GM18867 (cell line): ENCODE measurements around the gene DIO1.
"Not testable (repeated sequence)": the region's sequence is repeated elsewhere in the genome, so short reads cannot be mapped to it uniquely, and the experiment has no call there.

Experiments used
- ATAC-seq: cut with Tn5 transposase; IDR thresholded peaks from one replicate; pipeline ENCODE4 v1.9.1; 2021; ENCODE audit warnings: mild to moderate bottlenecking, moderate library complexity; ENCODE audit not compliant: unreplicated experiment

The DIO1 gene

GRCh38 chr1:53893999-53894636 is at the start of gene DIO1:
Gene DIO1, plus strand, starts transcription at chr1:53894187. Its CDS starts 24 bp downstream, at chr1:53894211.
- no peak for ATAC-seq

GRCh38 chr1:53847980-53848379 is 46.0 kb upstream of the DIO1 start:
- ATAC-seq, result no peak

DNA sequence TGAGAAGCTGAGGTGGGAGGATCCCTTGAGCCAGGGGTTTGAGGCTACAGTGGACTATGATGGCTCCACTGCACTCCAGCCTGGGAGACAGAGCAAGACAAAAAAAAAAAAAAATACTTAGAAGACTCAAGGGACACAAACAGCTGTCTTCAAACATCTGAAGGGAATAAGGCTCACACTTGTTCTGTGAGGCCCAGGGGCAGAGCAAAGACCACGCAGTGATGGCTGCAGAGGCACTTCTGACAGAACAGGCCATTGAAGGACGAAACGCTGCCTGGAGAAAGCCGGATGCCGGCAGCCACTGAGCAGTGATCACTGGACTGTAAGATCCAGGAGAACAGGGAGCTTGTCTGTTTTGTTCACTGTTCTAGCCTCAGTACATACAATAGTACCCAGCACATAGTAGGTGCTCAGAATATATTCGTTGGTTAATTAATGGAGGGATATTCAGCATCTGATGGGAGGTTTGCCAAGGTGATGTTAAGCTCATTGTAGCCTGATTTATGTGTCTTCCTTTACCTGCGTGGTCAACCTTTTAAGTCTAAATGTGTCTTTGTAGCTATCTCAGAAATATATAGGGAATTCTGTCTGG is 43.8 kb upstream of the DIO1 start:
- no peak for ATAC-seq

GRCh38 chr1:53851571-53852285 is 42.3 kb upstream of the DIO1 start:
- ATAC-seq, result no peak

DNA sequence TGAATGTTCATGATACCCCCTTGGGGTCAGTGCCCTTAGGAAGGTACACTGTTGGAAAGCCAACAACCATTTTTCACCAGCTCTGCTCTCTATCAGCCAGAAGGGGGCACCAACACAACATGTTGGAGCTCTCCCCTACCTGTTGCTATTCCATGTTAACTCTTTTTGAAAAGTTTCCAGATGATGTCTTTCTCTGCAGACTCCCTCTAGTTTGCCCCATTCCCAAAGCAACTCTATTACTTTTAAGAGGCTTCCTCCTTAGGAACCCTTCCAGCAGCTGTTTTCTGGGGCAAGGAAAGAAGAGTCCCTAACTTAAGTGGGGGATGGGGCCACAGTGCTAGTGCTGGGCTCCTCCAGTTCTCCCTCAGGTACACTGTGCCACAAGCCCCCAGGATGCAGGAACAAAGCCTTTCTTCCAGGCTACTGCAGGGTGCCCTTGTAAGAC is 33.0 kb upstream of the DIO1 start:
- ATAC-seq, result no peak

DNA sequence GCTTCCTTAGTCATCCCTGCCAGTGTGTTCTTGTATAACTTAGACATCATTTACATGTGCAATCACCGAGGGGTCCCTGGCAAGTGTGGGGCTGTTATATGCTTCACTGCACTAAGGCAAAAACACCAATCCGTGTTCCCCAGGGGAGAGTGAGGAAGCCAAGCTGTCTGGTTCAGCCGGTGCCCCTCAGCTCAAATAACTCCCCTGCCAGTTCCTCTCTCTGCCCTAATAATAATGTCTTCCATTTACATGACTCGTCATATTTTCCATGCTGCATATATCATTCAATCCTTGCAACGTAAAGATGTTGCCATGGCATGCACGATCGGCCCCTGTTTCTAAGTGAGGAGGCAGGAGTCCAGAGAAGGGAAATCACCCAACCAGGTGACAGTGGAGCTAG is 31.5 kb upstream of the DIO1 start:
- no peak for ATAC-seq

DNA sequence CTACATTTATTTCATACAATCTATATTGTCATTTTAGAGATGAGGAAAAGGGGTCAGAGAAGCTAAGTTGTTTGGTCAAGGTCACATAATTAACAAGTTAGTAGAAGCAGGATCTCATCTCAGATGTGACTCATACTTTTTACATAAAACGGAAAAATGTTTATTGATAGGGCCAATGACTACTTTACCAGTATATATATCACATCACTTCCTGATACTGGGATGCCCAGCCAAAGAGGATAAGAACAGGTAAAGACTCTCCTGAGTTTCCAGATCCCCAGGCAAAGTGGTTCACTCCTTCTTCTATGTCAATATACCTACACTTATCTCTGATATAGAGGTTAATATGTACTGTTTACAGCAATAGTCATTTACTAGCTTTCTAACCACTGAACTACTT is 25.4 kb upstream of the DIO1 start:
- ATAC-seq, result no peak

DNA sequence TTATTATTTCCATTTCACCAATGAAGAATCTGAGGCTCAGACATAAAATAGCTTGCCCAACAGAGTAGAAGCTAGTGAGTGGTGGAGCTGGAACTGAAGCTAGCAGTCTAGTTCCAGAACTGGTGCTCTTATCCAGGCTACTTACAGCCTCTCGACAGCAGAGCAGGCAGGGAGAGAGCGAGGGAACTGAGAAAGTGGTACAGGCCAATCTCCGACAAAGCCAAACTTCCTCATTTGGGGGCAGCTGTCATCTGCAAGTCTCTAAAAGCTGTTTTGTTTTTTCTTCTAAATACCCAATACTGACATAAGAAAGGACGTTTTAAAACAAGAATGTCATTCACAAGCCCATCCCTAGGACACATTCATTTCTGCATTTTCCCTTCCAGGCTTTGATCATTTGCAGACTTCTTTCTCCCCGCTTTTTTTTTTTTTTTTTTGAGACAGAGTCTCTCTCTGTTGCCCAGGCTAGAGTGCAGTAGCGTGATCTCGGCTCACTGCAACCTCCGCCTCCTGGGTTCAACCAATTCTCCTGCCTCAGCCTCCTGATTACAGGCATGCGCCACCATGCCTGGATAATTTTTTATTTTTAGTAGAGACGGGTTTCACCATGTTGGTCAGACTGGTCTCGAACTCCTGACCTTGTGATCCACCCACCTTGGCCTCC is 24.4 kb upstream of the DIO1 start:
- no peak for ATAC-seq

- ATAC-seq, result no peak
Observed at GRCh38 chr1:53871221-53871620, 22.8 kb upstream of the DIO1 start.

GRCh38 chr1:53871773-53872484 is 22.1 kb upstream of the DIO1 start:
- ATAC-seq, result no peak

DNA sequence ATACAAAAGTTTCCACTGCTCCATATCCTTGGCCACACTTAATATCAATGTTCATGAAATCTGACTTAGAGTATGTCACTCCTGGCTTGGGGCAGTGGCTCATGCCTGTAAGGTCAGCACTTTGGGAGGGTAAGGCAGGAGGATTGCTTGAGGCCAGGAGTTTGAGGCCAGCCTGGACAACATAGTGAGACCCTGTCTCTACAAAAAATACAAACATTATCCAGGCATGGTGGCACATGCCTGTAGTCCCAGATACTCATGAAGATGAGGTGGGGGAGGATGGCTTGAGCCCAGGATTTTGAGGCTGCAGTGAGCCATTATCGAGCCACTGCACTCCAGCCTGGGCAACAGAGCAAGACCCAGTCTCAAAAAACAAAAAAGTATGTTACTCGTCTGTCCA is 18.8 kb upstream of the DIO1 start:
- ATAC-seq, result not testable (repeated sequence)

DNA sequence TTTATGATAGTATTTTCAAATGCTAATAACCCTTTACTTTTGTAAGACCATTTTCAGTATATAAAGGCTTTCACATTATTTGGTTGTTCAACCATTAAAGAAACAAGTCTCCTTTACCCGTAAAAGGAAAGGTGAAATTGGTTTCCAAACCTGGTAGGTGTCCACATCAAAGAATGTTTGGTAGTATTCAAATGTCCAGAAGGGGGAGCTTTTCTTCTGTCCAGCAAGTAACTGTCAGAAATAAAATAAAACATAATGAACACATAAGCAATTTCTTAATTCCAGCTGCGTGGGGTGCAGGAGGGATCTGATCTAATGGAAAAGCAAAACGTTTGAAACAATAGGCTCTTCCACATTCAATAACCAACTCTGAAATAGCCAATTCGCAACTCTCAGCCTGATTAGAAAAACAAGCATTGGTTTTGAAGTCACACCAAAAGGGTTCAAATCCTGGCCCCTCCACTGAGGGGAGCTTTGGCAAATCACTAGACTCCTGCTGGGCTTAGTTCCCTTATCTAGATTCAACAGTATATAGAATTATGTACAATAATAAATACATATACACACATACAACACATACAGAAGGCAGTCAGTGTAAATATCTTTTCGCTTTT is 15.4 kb upstream of the DIO1 start:
- no peak for ATAC-seq

DNA sequence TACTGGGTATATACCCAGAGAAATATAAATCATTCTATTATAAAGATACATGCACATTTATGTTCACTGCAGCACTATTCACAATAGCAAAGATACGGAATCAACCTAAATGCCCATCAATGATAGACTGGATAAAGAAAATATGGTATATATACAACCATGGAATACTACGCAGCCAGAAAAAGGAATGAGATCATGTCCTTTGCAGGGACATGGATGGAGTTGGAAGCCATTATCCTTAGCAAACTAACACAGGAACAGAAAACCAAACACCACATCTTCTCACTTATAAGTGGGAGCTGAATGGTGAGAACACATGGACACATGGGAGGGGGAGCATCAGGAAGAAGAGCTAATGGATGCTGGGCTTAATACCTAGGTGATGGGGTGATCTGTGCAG is 12.1 kb upstream of the DIO1 start:
- not testable (repeated sequence) for ATAC-seq

DNA sequence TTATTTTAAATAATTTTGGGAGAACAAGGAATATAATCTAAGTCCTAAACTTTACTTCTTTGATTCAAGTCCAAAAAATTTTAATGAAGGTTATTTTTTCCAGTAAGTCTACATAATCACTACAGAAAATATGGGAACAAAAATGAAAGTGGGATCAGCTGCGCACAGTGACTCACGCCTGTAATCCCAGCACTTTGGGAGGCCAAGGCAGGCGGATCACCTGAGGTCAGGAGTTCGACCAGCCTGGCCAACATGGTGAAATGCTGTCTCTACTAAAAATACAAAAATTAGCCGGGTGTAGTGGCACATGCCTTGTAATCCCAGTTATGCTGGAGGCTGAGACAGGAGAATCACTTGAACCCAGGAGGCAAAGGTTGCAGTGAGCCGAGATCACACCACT is 10.4 kb upstream of the DIO1 start:
- ATAC-seq, result not testable (repeated sequence)

- no peak for ATAC-seq
Observed at GRCh38 chr1:53888681-53889080, 5.3 kb upstream of the DIO1 start.

GRCh38 chr1:53889304-53890298 is 4.4 kb upstream of the DIO1 start, which contains the start of gene YIPF1:
Gene YIPF1, minus strand, starts transcription at chr1:53889797. Its CDS starts 860 bp downstream, at chr1:53888937.
- ATAC-seq, result peak; percentile 90

DNA sequence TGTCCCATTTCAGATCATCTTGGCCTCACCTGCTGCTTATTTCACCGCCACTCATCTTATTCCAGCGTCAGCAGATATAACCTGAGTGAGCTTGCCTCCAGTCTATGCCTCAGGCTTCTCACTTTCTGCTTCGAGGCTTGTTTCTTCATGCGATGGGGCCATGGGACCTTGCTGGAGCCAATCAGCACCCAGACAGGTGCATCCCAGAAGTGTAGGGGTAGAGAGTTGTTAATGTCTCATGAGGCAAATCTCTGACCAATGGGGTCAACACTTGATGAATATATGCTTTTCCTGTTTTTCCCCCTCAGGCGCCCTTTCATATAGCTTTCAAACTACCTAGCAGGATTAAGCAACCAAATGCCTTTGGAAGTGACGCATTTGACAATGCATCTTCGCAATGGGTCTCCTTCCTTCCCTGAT is 3.5 kb upstream of the DIO1 start:
- no peak for ATAC-seq

DNA sequence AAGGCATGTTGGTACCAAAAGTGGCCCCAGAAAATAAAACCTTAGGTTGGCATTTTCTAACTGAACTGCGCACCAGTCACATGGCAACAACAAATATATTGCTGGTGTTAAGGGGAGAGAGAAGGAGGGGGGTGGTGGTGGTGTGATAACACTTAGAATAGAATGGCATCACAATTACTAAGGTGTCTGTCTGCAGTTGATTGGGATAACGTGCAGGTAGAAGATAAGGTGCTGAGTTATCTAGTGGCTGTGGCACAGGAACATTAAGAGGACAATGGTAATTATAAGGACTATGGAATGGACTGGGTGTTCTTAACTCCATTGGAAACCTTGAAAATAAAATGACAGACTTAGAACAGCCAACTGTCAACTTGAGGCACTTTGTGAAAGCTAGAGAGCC is 3.0 kb upstream of the DIO1 start:
- no peak for ATAC-seq

GRCh38 chr1:53891678-53892077 is 2.3 kb upstream of the DIO1 start:
- ATAC-seq, result no peak
